GM23338 (cell line): ENCODE measurements around the gene PTPN21.

Source experiments
- CREB1 ChIP-seq: fragments of 250-450 bp; sonication (Bioruptor Pico); IDR thresholded peaks from 2 replicates; pipeline ENCODE4 v1.5.0; 2020; ENCODE audit warnings: low read depth, mild to moderate bottlenecking, moderate library complexity
- EZH2 ChIP-seq: fragments of 200-600 bp; sonication (generic); IDR thresholded peaks from one replicate; pipeline ENCODE4 v1.8.0; 2017; ENCODE audit warnings: antibody characterized with exemption, mild to moderate bottlenecking, low read depth; ENCODE audit not compliant: unreplicated experiment
- EZH2phosphoT487 ChIP-seq: fragments of 200-600 bp; sonication (generic); IDR thresholded peaks from one replicate; pipeline ENCODE4 v1.8.1; 2018; ENCODE audit warnings: antibody characterized with exemption; ENCODE audit not compliant: unreplicated experiment
- JUNB ChIP-seq: IDR thresholded peaks from one replicate; pipeline ENCODE4 v1.6.1; 2016; ENCODE audit warnings: antibody characterized with exemption; ENCODE audit not compliant: unreplicated experiment
- NANOG ChIP-seq: IDR thresholded peaks from 2 replicates; pipeline ENCODE4 v1.6.1; 2016; ENCODE audit warnings: antibody characterized with exemption, borderline replicate concordance
- POLR2AphosphoS5 ChIP-seq: IDR thresholded peaks from 2 replicates; pipeline ENCODE4 v1.6.1; 2016; ENCODE audit warnings: antibody characterized with exemption, low read depth
- STAT1 ChIP-seq: IDR thresholded peaks from one replicate; pipeline ENCODE4 v1.6.1; 2016; ENCODE audit warnings: antibody characterized with exemption; ENCODE audit not compliant: unreplicated experiment
- TF ChIP-seq, protein P1 (sequence below), 2 experiments: fragments of 200-600 bp in 1 of 2; sonication (generic) in 1 of 2; conservative IDR thresholded peaks; 2 replicates each; pipeline versions ENCODE4 v1.5.1 to v1.6.1; 2016 to 2017; ENCODE audit warnings: antibody characterized with exemption in 2 of 2, low read depth in 2 of 2, mild to moderate bottlenecking in 2 of 2, moderate library complexity in 1 of 2
- TF ChIP-seq, protein P2 (sequence below): IDR thresholded peaks from one replicate; pipeline ENCODE4 v1.6.1; 2018; ENCODE audit warnings: antibody characterized with exemption; ENCODE audit not compliant: unreplicated experiment
- TF ChIP-seq, protein P3 (sequence below): IDR thresholded peaks from 2 replicates; pipeline ENCODE4 v1.6.1; 2016; ENCODE audit warnings: antibody characterized with exemption
- TF ChIP-seq, protein P4 (sequence below): fragments of 250-450 bp; sonication (Bioruptor Pico); IDR thresholded peaks from 2 replicates; pipeline ENCODE4 v1.5.0; 2020; ENCODE audit warnings: mild to moderate bottlenecking, moderate library complexity

DNA sequence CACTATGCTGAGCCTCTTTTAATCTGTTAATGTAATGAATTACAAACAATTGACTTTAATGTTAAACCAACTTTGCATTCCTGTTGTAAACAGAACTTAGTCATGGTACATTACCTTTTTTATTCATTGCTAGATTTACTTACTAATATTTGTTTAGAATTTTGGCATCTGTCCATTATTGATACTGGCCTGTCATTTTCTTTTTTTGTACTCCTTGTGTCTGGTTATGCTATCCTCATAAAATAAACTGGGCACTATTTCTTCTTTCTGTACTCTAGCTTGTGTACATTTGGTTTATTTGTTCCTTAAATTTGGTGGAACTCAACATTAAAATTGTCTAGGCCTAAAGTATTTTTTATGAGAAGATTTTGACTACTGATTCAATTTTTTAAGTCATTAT lies 137.2 kb downstream of the PTPN21 start:
- TF ChIP-seq EZH2phosphoT487: no peak
- TF ChIP-seq NANOG: no peak
- no peak for TF ChIP-seq EZH2
- TF ChIP-seq, protein P1, sequence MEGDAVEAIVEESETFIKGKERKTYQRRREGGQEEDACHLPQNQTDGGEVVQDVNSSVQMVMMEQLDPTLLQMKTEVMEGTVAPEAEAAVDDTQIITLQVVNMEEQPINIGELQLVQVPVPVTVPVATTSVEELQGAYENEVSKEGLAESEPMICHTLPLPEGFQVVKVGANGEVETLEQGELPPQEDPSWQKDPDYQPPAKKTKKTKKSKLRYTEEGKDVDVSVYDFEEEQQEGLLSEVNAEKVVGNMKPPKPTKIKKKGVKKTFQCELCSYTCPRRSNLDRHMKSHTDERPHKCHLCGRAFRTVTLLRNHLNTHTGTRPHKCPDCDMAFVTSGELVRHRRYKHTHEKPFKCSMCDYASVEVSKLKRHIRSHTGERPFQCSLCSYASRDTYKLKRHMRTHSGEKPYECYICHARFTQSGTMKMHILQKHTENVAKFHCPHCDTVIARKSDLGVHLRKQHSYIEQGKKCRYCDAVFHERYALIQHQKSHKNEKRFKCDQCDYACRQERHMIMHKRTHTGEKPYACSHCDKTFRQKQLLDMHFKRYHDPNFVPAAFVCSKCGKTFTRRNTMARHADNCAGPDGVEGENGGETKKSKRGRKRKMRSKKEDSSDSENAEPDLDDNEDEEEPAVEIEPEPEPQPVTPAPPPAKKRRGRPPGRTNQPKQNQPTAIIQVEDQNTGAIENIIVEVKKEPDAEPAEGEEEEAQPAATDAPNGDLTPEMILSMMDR (conservative IDR thresholded peaks at IDR 0.05; ENCODE audit: low read depth in 2 of 2): no peak
- TF ChIP-seq, protein P2, sequence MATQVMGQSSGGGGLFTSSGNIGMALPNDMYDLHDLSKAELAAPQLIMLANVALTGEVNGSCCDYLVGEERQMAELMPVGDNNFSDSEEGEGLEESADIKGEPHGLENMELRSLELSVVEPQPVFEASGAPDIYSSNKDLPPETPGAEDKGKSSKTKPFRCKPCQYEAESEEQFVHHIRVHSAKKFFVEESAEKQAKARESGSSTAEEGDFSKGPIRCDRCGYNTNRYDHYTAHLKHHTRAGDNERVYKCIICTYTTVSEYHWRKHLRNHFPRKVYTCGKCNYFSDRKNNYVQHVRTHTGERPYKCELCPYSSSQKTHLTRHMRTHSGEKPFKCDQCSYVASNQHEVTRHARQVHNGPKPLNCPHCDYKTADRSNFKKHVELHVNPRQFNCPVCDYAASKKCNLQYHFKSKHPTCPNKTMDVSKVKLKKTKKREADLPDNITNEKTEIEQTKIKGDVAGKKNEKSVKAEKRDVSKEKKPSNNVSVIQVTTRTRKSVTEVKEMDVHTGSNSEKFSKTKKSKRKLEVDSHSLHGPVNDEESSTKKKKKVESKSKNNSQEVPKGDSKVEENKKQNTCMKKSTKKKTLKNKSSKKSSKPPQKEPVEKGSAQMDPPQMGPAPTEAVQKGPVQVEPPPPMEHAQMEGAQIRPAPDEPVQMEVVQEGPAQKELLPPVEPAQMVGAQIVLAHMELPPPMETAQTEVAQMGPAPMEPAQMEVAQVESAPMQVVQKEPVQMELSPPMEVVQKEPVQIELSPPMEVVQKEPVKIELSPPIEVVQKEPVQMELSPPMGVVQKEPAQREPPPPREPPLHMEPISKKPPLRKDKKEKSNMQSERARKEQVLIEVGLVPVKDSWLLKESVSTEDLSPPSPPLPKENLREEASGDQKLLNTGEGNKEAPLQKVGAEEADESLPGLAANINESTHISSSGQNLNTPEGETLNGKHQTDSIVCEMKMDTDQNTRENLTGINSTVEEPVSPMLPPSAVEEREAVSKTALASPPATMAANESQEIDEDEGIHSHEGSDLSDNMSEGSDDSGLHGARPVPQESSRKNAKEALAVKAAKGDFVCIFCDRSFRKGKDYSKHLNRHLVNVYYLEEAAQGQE: no peak
- TF ChIP-seq POLR2AphosphoS5: no peak
- TF ChIP-seq, protein P3, sequence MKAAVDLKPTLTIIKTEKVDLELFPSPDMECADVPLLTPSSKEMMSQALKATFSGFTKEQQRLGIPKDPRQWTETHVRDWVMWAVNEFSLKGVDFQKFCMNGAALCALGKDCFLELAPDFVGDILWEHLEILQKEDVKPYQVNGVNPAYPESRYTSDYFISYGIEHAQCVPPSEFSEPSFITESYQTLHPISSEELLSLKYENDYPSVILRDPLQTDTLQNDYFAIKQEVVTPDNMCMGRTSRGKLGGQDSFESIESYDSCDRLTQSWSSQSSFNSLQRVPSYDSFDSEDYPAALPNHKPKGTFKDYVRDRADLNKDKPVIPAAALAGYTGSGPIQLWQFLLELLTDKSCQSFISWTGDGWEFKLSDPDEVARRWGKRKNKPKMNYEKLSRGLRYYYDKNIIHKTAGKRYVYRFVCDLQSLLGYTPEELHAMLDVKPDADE: no peak
- no peak for TF ChIP-seq STAT1
- TF ChIP-seq CREB1: no peak
- no peak for TF ChIP-seq JUNB
- TF ChIP-seq, protein P4, sequence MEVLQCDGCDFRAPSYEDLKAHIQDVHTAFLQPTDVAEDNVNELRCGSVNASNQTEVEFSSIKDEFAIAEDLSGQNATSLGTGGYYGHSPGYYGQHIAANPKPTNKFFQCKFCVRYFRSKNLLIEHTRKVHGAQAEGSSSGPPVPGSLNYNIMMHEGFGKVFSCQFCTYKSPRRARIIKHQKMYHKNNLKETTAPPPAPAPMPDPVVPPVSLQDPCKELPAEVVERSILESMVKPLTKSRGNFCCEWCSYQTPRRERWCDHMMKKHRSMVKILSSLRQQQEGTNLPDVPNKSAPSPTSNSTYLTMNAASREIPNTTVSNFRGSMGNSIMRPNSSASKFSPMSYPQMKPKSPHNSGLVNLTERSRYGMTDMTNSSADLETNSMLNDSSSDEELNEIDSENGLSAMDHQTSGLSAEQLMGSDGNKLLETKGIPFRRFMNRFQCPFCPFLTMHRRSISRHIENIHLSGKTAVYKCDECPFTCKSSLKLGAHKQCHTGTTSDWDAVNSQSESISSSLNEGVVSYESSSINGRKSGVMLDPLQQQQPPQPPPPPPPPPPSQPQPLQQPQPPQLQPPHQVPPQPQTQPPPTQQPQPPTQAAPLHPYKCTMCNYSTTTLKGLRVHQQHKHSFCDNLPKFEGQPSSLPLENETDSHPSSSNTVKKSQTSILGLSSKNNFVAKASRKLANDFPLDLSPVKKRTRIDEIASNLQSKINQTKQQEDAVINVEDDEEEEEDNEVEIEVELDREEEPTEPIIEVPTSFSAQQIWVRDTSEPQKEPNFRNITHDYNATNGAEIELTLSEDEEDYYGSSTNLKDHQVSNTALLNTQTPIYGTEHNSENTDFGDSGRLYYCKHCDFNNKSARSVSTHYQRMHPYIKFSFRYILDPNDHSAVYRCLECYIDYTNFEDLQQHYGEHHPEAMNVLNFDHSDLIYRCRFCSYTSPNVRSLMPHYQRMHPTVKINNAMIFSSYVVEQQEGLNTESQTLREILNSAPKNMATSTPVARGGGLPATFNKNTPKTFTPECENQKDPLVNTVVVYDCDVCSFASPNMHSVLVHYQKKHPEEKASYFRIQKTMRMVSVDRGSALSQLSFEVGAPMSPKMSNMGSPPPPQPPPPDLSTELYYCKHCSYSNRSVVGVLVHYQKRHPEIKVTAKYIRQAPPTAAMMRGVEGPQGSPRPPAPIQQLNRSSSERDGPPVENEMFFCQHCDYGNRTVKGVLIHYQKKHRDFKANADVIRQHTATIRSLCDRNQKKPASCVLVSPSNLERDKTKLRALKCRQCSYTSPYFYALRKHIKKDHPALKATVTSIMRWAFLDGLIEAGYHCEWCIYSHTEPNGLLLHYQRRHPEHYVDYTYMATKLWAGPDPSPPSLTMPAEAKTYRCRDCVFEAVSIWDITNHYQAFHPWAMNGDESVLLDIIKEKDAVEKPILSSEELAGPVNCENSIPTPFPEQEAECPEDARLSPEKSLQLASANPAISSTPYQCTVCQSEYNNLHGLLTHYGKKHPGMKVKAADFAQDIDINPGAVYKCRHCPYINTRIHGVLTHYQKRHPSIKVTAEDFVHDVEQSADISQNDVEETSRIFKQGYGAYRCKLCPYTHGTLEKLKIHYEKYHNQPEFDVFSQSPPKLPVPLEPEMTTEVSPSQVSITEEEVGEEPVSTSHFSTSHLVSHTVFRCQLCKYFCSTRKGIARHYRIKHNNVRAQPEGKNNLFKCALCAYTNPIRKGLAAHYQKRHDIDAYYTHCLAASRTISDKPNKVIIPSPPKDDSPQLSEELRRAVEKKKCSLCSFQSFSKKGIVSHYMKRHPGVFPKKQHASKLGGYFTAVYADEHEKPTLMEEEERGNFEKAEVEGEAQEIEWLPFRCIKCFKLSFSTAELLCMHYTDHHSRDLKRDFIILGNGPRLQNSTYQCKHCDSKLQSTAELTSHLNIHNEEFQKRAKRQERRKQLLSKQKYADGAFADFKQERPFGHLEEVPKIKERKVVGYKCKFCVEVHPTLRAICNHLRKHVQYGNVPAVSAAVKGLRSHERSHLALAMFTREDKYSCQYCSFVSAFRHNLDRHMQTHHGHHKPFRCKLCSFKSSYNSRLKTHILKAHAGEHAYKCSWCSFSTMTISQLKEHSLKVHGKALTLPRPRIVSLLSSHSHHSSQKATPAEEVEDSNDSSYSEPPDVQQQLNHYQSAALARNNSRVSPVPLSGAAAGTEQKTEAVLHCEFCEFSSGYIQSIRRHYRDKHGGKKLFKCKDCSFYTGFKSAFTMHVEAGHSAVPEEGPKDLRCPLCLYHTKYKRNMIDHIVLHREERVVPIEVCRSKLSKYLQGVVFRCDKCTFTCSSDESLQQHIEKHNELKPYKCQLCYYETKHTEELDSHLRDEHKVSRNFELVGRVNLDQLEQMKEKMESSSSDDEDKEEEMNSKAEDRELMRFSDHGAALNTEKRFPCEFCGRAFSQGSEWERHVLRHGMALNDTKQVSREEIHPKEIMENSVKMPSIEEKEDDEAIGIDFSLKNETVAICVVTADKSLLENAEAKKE (CRISPR knock-in tag): no peak
